Measurements from ENCODE around the gene KIRREL1.

GRCh38 chr1:158007667-158008386 lies 14.4 kb downstream of the KIRREL1 start:
- TF ChIP-seq ZNF143 (CRISPR knock-in tag; IDR thresholded peaks at IDR 0.05) (no peak), ZNF431 (CRISPR knock-in tag; IDR thresholded peaks at IDR 0.05; ENCODE audit: borderline replicate concordance, low read depth) (no peak), KLF13 (CRISPR knock-in tag; IDR thresholded peaks at IDR 0.05) (no peak), THAP7 (CRISPR knock-in tag; IDR thresholded peaks at IDR 0.05) (no peak)

Measured in HepG2 (cell line).